ENCODE measurements around the gene KLK14.

KLK14 gene

GRCh38 chr19:51079481-51080110 is 3.1 kb downstream of the KLK14 start:
- TF ChIP-seq, protein P1, sequence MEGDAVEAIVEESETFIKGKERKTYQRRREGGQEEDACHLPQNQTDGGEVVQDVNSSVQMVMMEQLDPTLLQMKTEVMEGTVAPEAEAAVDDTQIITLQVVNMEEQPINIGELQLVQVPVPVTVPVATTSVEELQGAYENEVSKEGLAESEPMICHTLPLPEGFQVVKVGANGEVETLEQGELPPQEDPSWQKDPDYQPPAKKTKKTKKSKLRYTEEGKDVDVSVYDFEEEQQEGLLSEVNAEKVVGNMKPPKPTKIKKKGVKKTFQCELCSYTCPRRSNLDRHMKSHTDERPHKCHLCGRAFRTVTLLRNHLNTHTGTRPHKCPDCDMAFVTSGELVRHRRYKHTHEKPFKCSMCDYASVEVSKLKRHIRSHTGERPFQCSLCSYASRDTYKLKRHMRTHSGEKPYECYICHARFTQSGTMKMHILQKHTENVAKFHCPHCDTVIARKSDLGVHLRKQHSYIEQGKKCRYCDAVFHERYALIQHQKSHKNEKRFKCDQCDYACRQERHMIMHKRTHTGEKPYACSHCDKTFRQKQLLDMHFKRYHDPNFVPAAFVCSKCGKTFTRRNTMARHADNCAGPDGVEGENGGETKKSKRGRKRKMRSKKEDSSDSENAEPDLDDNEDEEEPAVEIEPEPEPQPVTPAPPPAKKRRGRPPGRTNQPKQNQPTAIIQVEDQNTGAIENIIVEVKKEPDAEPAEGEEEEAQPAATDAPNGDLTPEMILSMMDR (conservative IDR thresholded peaks at IDR 0.05; ENCODE audit: low read depth, low read length), result no peak
- H3K4me3 ChIP-seq (ENCODE audit: low read depth, low read length), result no peak overlapping the region
- DNase-seq (ENCODE audit: low read depth), result no peak

GRCh38 chr19:51078731-51079130 is 4.0 kb downstream of the KLK14 start:
- TF ChIP-seq, protein P1 (conservative IDR thresholded peaks at IDR 0.05; ENCODE audit: low read depth, low read length), result no peak
- no peak for DNase-seq (ENCODE audit: low read depth)
- no peak overlapping the region for H3K4me3 ChIP-seq (ENCODE audit: low read depth, low read length)

GRCh38 chr19:51078104-51078503 is 4.6 kb downstream of the KLK14 start:
- H3K4me3 ChIP-seq (ENCODE audit: low read depth, low read length), result no peak overlapping the region
- TF ChIP-seq, protein P1 (conservative IDR thresholded peaks at IDR 0.05; ENCODE audit: low read depth, low read length), result no peak
- DNase-seq (ENCODE audit: low read depth), result no peak

- TF ChIP-seq, protein P1 (conservative IDR thresholded peaks at IDR 0.05; ENCODE audit: low read depth, low read length), result no peak
- no peak for DNase-seq (ENCODE audit: low read depth)
- H3K4me3 ChIP-seq (ENCODE audit: low read depth, low read length), result no peak overlapping the region
Observed at GRCh38 chr19:51076631-51077213, 6.0 kb downstream of the KLK14 start.

DNA sequence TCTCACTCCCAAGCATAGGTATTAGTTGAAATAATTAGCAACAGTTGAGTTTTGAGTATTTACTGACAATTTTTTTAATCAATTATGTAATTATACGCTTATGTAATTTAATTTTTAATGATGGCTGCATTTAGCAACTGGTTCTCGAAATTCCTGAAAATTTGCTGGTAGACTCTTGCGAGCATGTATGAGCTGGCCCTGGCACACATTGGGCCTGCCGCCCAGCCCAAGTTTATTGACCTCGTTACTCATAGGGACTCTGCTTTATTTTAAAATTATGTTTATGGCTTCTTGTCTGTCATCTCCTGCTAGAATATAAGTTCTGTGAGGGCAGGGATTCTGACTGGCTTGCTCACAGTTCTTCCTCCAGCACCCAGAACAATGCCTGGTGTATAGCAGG is 6.7 kb downstream of the KLK14 start:
- TF ChIP-seq, protein P1 (conservative IDR thresholded peaks at IDR 0.05; ENCODE audit: low read depth, low read length), result no peak

GRCh38 chr19:51071095-51071405 is 11.6 kb downstream of the KLK14 start:
- TF ChIP-seq, protein P1 (conservative IDR thresholded peaks at IDR 0.05; ENCODE audit: low read depth, low read length), result no peak
- no peak for DNase-seq (ENCODE audit: low read depth)
- H3K4me3 ChIP-seq (ENCODE audit: low read depth, low read length), result no peak overlapping the region

More for the DNA sequence above, 6.7 kb downstream of the KLK14 start:
- no peak for DNase-seq (ENCODE audit: low read depth)
- no peak overlapping the region for H3K4me3 ChIP-seq (ENCODE audit: low read depth, low read length)
